Measurements from ENCODE around the gene LDLRAD4.
"Not testable (repeated sequence)": the region's sequence is repeated elsewhere in the genome, so short reads cannot be mapped to it uniquely, and the experiment has no call there.

Gene LDLRAD4

GRCh38 chr18:13605477-13605876 is 386.9 kb downstream of the LDLRAD4 start:
- DNase-seq (ENCODE audit: low read depth): no peak

DNA sequence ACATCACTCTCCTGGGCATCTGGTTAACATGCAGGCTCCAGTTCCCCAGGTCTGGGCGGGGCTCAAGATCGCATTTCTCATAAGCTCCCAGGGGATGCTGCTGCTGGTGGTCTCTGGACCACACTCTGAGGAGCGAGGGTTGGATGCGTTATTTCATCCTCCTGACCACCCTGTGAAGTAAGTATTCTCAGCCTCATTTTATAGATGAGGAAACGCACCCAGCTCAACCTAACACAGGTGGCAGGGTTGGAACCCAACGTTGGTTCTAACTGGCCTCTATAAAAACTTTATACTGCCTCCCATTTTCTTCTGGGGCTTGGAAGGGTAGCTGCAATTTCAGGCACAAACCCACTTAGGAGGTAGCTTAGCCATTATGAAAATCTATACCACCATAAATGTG is 387.3 kb downstream of the LDLRAD4 start:
- DNase-seq (ENCODE audit: low read depth): no peak

- no peak for DNase-seq (ENCODE audit: low read depth)
Measured at GRCh38 chr18:13606604-13607254, 388.2 kb downstream of the LDLRAD4 start.

- DNase-seq (ENCODE audit: low read depth): not testable (repeated sequence)
Measured at GRCh38 chr18:13608024-13608562, 389.5 kb downstream of the LDLRAD4 start.

DNA sequence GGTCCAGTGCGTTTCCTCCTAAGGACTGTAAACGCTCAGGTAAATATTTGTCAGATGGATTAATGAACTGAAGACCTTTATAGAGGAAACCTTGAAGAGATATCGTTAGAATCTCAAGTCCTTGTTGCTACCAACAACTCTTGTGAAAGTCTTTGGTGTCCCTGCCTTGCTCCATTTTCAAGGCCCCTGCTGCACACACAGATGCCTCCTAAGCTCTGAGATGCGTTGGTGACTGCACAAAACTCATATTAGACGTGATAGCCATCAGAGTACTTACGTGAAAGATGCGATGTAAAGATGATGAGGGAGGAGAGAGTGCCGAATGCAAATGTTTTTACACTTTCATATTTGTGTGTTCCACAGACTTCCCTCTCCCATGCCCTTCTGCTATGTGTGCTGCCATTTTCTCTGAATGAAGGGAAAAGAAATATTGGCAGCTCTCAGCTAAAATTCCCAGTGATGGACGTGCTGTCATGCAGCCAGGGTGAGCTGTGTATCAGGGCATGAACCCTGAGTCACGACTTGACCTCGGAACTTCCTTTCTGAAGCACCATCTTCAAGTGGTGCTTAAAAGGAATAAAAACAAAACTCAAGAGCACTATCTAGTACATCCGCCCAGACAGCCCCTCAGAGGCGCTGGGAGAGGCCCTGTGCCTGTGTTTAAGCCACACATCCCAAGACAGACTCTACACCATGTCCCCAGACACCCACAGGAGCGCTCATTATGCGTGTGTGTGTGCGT is 390.4 kb downstream of the LDLRAD4 start:
- DNase-seq (ENCODE audit: low read depth): no peak

GRCh38 chr18:13610555-13611141 is 392.1 kb downstream of the LDLRAD4 start:
- no peak for DNase-seq (ENCODE audit: low read depth)

- DNase-seq (ENCODE audit: low read depth): no peak
Measured at GRCh38 chr18:13611142-13611600, 392.6 kb downstream of the LDLRAD4 start.

DNA sequence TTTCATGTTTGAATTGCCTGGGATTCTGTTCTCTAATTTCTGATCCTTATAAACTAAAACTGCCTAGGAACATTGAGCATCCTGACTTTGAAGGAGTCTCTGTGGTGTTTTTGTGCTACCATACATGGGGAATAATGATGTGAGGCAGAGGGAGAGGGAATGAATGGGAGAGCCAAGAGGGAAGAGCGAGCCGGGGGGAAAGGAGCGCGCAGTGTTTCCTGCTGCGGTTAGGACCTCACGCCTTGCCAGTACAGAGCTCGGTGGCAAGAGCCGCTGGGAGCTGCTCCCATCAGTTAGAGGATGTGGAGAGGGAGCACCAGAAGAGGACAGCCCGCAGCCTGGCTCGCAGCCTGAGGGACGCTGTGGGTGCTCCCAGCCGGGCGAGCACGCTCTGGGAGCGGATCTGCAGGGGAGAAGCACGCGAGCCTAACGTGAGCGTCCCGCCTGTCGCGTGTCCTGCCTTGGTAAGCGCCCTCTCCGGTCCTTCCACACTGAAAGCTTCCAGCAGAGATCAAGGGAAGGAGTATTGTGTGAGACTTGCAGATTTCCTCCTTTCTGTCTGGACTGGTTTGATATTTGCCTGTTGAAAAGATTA is 393.1 kb downstream of the LDLRAD4 start:
- no peak for DNase-seq (ENCODE audit: low read depth)

GRCh38 chr18:13612196-13612997 is 393.8 kb downstream of the LDLRAD4 start:
- no peak for DNase-seq (ENCODE audit: low read depth)

DNA sequence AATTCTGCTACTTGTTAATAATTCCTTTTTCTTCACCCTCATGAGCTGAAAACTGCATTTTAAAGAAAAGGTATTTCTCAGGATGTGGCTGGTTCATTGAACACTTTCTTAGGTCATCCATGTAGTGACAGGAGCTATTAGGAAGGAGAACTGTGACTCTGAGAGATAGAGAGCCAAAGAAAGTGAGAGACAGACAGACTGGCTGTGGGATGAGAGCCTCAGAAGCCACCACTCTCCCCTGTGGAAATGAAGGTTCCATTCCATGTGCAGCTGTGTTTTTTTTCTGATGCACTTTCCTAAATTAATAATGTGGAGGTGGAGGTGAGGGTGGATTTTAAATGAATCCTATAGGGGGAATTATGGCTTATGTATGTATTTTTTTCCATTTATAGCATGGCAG is 394.5 kb downstream of the LDLRAD4 start:
- DNase-seq (ENCODE audit: low read depth): no peak

- no peak for DNase-seq (ENCODE audit: low read depth)
Measured at GRCh38 chr18:13613591-13614501, 395.3 kb downstream of the LDLRAD4 start.

GRCh38 chr18:13614641-13615288 is 396.2 kb downstream of the LDLRAD4 start:
- DNase-seq (ENCODE audit: low read depth): no peak

DNA sequence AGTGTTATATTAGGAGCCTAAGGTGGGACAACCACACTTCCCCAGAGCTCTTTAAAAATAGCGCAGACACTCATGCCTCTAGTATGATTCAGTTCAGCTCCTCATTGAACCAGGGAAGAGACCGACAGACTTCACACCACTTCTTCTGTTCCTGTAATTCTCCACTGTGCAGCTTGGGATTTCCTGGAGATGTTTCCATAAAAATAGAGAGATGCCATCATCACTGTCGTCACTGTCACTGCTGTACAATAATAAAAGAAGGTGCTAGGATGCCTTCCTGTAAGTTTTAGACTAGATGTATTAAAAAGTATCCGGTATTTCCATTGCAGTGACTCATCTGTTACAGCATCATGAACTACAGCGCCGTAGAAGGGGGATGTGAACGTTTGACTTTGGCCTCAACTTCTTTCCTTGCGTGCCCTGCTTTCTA is 396.9 kb downstream of the LDLRAD4 start:
- DNase-seq (ENCODE audit: low read depth): no peak

GRCh38 chr18:13616041-13616440 is 397.5 kb downstream of the LDLRAD4 start:
- DNase-seq (ENCODE audit: low read depth): no peak

GRCh38 chr18:13616525-13617035 is 398.0 kb downstream of the LDLRAD4 start:
- DNase-seq (ENCODE audit: low read depth): no peak

DNA sequence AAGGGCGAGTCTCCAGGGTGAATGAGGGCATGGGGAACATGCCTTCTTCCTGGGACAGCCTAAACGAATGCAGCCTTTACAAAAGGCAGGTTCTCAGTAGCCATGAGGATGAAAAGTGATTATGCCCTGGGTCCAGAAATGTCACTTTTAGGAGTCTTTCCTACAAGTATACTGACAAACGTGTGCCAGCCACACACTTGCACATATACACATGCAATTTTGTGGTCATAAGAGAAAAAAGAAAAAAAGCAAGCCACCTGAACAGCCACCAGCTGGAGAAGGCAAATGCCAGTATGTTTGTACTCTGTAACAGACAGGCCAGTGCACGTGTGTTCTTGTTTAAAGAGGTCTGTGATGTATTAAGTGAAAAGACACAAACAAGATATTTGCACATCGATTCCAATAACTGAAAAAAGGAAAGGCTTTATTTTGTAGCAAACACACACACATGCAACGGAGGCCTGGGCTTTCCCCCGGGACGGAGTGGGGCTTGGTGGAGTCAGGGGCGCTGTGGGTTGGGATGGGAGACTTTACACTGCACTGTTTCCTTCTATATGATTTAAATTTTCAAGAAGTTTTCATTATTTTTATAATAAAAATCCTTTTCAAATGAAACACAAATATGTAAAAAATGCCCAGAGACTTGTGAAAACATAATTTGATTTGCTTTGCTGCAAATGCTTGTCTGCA is 399.4 kb downstream of the LDLRAD4 start:
- DNase-seq (ENCODE audit: low read depth): no peak

DNA sequence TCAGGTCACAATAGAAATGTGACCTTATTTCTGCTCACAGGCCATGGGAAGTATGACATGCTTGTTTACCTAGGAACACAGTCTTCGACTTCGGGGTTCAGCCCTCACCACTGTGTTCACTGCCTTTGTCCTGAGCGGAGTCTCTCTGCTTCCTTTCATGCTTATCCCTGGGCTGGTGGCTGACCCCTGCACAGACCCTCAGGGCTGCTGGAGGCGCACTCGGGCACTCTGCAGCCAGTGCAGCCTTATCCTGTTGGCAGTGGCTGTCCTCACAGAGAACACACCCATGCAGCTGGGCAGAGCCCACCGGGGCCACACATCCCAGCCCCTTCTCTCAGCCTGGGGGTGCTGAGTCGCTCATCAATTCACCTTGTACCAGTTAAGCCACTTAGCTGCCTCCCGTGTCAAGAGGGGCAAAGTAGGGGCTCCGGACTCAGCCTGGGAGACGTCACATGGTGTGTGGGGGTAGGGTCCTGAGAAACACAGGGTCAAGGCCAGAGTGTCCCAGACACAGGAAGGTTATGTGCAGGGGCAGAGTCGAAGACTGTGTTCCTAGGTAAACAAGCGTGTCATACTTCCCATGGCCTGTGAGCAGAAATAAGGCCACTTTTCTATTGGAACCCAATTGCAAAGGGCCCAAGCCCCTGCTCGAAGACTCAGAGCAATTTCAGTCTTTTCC is 400.3 kb downstream of the LDLRAD4 start:
- no peak for DNase-seq (ENCODE audit: low read depth)

GRCh38 chr18:13619505-13620205 is 401.1 kb downstream of the LDLRAD4 start:
- DNase-seq (ENCODE audit: low read depth): no peak
